GM12878 (cell line): ENCODE data around the gene SINHCAF. TPM values are rescaled to one million over a fixed set of nuclear protein-coding genes. Genes with fewer than 3 reads are reported as not detected.

Experiments
- BRCA1 ChIP-seq: IDR thresholded peaks from 2 replicates; pipeline ENCODE4 v1.6.1; 2011; ENCODE audit warnings: low read depth, low read length, improper control_type of control experiment
- CBX3 ChIP-seq: fragments of 200-600 bp; sonication (generic); IDR thresholded peaks from 2 replicates; pipeline ENCODE4 v1.6.1; 2016; ENCODE audit warnings: low read depth, borderline replicate concordance
- KAT2A ChIP-seq: conservative IDR thresholded peaks from 2 replicates; pipeline ENCODE4 v1.6.1; 2011; ENCODE audit warnings: low read depth, low read length; ENCODE audit not compliant: control insufficient read depth
- NFYB ChIP-seq: IDR thresholded peaks from 2 replicates; pipeline ENCODE4 v1.6.1; 2011; ENCODE audit warnings: low read depth, mild to moderate bottlenecking, low read length, improper control_type of control experiment, moderate library complexity; ENCODE audit not compliant: insufficient read depth
- NRF1 ChIP-seq: conservative IDR thresholded peaks from 2 replicates; pipeline ENCODE4 v1.6.1; 2011; ENCODE audit warnings: mild to moderate bottlenecking, low read depth, low read length, improper control_type of control experiment
- SIN3A ChIP-seq: IDR thresholded peaks from 2 replicates; pipeline ENCODE4 v1.6.1; 2012; ENCODE audit warnings: low read depth, low read length, improper control_type of control experiment
- SRF ChIP-seq, 2 experiments: IDR thresholded peaks; 2 replicates each; pipeline ENCODE4 v1.6.1; 2011; ENCODE audit warnings: low read depth in 2 of 2, low read length in 2 of 2, mild to moderate bottlenecking in 1 of 2, moderate library complexity in 1 of 2
- ZNF622 ChIP-seq: fragments of 450-650 bp; IDR thresholded peaks from 2 replicates; pipeline ENCODE4 v1.6.1; 2017; ENCODE audit warnings: mild to moderate bottlenecking, inconsistent platforms
- ZSCAN29 ChIP-seq: fragments of 450-650 bp; IDR thresholded peaks from 2 replicates; pipeline ENCODE4 v1.6.1; 2017; ENCODE audit warnings: mild to moderate bottlenecking, moderate library complexity
- polyA plus RNA-seq, 11 experiments: library from polyadenylated mRNA; depleted of rRNA in 4 of 11; unstranded in 6 of 11; stranded (reverse) in 5 of 11; fragments of >200 nt; fragmentation: Nextera tagmentation in 4 of 11; fragmentation: Illumina TruSeq in 1 of 11; extraction: Ambion mirVana in 4 of 11; extraction: Trizol in 1 of 11; gene quantifications; 1 replicate in 1 of 11; 2 replicates in 10 of 11; pipeline versions ENCODE4 v1.2.1 to v1.2.3, GENCODE V29; 2011 to 2016; ENCODE audit warnings: inconsistent platforms in 2 of 11, missing spikeins in 2 of 11, low read depth in 1 of 11
- total RNA-seq, 4 experiments: library from RNA; depleted of rRNA in 3 of 4; stranded (reverse); fragments of >200 nt in 3 of 4; fragmentation: Illumina TruSeq in 1 of 4; extraction: Trizol in 1 of 4; gene quantifications; 2 replicates each; pipeline versions ENCODE4 v1.2.1 to v1.2.3, GENCODE V29; 2013 to 2021
- TF ChIP-seq, protein P1 (sequence below): fragments of 450-650 bp; formaldehyde crosslinking; IDR thresholded peaks from 2 replicates; pipeline ENCODE4 v1.5.0; 2022; ENCODE audit warnings: mild to moderate bottlenecking, missing genetic modification characterization
- TF ChIP-seq, protein P2 (sequence below): fragments of 450-650 bp; IDR thresholded peaks from 2 replicates; pipeline ENCODE4 v1.6.1; 2017; ENCODE audit warnings: antibody characterized with exemption, mild to moderate bottlenecking, moderate library complexity
- TF ChIP-seq, protein P3 (sequence below): fragments of 450-650 bp; IDR thresholded peaks from 2 replicates; pipeline ENCODE4 v1.6.1; 2016; ENCODE audit warnings: mild to moderate bottlenecking
- TF ChIP-seq, protein P4 (sequence below): fragments of 450-650 bp; IDR thresholded peaks from 2 replicates; pipeline ENCODE4 v1.6.1; 2017; ENCODE audit warnings: mild to moderate bottlenecking, moderate library complexity

Gene SINHCAF
- total and polyA plus RNA-seq, 10 of the 15 experiments (the other 5 are each of a cell fraction or from before 2014, with no cell fraction given), result 60.4 to 156 (median 90.3) TPM

DNA sequence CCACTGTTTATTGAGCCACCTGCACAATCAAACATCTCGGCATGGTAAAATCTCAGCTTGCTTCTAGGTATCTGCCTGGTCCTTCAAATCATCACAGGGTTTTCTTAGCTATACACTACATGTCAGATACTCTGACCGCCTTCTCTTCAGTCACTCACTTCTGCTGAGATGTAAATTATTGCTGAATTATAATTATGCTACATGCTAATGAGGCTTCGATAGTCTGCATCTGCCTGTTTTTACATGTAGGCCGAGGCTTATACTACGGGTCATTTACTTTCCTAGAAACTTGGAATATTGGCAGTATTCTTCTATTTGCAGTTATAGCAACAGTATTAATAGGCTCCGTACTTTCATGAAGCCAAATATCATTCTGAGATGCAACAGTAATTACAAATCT, 77.6 kb downstream of the SINHCAF start (continued):
- TF ChIP-seq, protein P1, sequence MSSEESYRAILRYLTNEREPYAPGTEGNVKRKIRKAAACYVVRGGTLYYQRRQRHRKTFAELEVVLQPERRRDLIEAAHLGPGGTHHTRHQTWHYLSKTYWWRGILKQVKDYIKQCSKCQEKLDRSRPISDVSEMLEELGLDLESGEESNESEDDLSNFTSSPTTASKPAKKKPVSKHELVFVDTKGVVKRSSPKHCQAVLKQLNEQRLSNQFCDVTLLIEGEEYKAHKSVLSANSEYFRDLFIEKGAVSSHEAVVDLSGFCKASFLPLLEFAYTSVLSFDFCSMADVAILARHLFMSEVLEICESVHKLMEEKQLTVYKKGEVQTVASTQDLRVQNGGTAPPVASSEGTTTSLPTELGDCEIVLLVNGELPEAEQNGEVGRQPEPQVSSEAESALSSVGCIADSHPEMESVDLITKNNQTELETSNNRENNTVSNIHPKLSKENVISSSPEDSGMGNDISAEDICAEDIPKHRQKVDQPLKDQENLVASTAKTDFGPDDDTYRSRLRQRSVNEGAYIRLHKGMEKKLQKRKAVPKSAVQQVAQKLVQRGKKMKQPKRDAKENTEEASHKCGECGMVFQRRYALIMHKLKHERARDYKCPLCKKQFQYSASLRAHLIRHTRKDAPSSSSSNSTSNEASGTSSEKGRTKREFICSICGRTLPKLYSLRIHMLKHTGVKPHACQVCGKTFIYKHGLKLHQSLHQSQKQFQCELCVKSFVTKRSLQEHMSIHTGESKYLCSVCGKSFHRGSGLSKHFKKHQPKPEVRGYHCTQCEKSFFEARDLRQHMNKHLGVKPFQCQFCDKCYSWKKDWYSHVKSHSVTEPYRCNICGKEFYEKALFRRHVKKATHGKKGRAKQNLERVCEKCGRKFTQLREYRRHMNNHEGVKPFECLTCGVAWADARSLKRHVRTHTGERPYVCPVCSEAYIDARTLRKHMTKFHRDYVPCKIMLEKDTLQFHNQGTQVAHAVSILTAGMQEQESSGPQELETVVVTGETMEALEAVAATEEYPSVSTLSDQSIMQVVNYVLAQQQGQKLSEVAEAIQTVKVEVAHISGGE (CRISPR knock-in tag), result no peak
- TF ChIP-seq SIN3A (no peak), NRF1 (no peak), NFYB (no peak), SRF (IDR thresholded peaks at IDR 0.05; ENCODE audit: low read depth in 2 of 2, low read length in 2 of 2) (no peak), ZSCAN29 (no peak), KAT2A (no peak), BRCA1 (no peak), ZNF622 (no peak), CBX3 (no peak)
- TF ChIP-seq, protein P2, sequence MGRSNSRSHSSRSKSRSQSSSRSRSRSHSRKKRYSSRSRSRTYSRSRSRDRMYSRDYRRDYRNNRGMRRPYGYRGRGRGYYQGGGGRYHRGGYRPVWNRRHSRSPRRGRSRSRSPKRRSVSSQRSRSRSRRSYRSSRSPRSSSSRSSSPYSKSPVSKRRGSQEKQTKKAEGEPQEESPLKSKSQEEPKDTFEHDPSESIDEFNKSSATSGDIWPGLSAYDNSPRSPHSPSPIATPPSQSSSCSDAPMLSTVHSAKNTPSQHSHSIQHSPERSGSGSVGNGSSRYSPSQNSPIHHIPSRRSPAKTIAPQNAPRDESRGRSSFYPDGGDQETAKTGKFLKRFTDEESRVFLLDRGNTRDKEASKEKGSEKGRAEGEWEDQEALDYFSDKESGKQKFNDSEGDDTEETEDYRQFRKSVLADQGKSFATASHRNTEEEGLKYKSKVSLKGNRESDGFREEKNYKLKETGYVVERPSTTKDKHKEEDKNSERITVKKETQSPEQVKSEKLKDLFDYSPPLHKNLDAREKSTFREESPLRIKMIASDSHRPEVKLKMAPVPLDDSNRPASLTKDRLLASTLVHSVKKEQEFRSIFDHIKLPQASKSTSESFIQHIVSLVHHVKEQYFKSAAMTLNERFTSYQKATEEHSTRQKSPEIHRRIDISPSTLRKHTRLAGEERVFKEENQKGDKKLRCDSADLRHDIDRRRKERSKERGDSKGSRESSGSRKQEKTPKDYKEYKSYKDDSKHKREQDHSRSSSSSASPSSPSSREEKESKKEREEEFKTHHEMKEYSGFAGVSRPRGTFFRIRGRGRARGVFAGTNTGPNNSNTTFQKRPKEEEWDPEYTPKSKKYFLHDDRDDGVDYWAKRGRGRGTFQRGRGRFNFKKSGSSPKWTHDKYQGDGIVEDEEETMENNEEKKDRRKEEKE, result no peak
- TF ChIP-seq, protein P3, sequence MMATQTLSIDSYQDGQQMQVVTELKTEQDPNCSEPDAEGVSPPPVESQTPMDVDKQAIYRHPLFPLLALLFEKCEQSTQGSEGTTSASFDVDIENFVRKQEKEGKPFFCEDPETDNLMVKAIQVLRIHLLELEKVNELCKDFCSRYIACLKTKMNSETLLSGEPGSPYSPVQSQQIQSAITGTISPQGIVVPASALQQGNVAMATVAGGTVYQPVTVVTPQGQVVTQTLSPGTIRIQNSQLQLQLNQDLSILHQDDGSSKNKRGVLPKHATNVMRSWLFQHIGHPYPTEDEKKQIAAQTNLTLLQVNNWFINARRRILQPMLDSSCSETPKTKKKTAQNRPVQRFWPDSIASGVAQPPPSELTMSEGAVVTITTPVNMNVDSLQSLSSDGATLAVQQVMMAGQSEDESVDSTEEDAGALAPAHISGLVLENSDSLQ, result no peak
- TF ChIP-seq, protein P4, sequence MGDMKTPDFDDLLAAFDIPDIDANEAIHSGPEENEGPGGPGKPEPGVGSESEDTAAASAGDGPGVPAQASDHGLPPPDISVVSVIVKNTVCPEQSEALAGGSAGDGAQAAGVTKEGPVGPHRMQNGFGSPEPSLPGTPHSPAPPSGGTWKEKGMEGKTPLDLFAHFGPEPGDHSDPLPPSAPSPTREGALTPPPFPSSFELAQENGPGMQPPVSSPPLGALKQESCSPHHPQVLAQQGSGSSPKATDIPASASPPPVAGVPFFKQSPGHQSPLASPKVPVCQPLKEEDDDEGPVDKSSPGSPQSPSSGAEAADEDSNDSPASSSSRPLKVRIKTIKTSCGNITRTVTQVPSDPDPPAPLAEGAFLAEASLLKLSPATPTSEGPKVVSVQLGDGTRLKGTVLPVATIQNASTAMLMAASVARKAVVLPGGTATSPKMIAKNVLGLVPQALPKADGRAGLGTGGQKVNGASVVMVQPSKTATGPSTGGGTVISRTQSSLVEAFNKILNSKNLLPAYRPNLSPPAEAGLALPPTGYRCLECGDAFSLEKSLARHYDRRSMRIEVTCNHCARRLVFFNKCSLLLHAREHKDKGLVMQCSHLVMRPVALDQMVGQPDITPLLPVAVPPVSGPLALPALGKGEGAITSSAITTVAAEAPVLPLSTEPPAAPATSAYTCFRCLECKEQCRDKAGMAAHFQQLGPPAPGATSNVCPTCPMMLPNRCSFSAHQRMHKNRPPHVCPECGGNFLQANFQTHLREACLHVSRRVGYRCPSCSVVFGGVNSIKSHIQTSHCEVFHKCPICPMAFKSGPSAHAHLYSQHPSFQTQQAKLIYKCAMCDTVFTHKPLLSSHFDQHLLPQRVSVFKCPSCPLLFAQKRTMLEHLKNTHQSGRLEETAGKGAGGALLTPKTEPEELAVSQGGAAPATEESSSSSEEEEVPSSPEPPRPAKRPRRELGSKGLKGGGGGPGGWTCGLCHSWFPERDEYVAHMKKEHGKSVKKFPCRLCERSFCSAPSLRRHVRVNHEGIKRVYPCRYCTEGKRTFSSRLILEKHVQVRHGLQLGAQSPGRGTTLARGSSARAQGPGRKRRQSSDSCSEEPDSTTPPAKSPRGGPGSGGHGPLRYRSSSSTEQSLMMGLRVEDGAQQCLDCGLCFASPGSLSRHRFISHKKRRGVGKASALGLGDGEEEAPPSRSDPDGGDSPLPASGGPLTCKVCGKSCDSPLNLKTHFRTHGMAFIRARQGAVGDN, result no peak
- TF ChIP-seq, all 136 proteins: peak for 0
